HL-60 (cell line): Measurements from ENCODE around the gene RANBP3.

Experiments used
- CTCF ChIP-seq: IDR thresholded peaks from one replicate; pipeline ENCODE4 v1.5.1; 2011; ENCODE audit warnings: low read length, control low read depth, inconsistent platforms; ENCODE audit not compliant: insufficient read depth
- POLR2AphosphoS5 ChIP-seq: IDR thresholded peaks from 2 replicates; pipeline ENCODE4 v1.6.1; 2012; ENCODE audit warnings: low read depth

GRCh38 chr19:5952193-5953029 is 25.5 kb downstream of the RANBP3 start:
- TF ChIP-seq CTCF (no peak), POLR2AphosphoS5 (no peak)
